ENCODE measurements around the gene CMIP.

DNA sequence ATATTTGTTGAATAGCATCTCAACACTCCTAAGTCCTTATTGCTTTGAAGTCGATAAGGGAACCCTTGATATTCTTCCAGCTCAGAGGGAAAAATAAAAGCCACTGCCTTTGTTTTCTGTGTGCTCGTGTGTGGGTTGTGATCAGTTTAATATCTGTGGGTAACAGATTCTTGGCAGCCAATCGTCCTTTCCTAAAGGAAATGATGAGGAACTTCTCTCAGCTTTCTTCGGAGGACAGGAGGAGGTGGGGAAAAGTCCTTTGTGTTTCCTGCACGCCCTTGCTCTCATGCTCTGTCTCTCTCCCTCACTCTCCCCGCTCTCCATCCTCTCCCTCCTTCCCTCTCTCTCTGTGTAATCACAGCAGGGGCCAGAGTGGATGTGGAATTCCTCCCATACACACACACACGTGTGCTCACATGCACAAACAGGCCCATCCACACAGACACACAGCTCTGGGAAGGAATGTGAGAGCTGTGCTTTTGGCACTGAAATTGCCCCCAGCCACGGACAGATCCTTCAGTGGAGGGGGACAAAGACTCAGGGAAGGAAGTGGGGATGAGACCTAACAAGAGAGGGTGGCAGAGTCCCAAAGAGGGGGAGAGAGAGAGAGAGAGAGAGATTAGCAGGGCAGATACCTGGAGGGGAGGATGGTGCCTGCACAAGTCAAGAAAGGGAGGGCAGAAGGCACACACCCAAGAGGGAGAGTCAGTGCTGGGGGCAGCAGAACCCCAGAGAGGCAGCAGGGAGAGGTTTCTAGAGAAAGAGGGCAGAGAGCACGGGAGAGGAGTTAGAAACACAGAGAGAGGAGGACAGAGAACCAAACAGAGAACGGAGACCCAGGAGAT lies 250.9 kb downstream of the CMIP start:
- TF ChIP-seq, protein P1, sequence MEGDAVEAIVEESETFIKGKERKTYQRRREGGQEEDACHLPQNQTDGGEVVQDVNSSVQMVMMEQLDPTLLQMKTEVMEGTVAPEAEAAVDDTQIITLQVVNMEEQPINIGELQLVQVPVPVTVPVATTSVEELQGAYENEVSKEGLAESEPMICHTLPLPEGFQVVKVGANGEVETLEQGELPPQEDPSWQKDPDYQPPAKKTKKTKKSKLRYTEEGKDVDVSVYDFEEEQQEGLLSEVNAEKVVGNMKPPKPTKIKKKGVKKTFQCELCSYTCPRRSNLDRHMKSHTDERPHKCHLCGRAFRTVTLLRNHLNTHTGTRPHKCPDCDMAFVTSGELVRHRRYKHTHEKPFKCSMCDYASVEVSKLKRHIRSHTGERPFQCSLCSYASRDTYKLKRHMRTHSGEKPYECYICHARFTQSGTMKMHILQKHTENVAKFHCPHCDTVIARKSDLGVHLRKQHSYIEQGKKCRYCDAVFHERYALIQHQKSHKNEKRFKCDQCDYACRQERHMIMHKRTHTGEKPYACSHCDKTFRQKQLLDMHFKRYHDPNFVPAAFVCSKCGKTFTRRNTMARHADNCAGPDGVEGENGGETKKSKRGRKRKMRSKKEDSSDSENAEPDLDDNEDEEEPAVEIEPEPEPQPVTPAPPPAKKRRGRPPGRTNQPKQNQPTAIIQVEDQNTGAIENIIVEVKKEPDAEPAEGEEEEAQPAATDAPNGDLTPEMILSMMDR (IDR thresholded peaks at IDR 0.05): no peak
- TF ChIP-seq EZH2 (IDR thresholded peaks at IDR 0.05) (no peak), EZH2phosphoT487 (IDR thresholded peaks at IDR 0.05) (no peak)

All from neural progenitor cell (in vitro differentiated cells).